ENCODE results near the gene ALDH4A1. TPM values are rescaled to one million over a fixed set of nuclear protein-coding genes. Genes with fewer than 3 reads are reported as not detected.
A peak's percentile ranks its signal among the peaks of the same experiment; 100 is the strongest.

ALDH4A1 gene
- total RNA-seq, 1 donor from 2014 or later, result 21.8 TPM

- Histone ChIP-seq H3K4me1 (peaks cover 20% of the 10 kb centered on the region), H3K27ac (no peak overlapping the region), H3K9me3 (ENCODE audit: low read depth) (no peaks in the 10 kb centered on the region), H2AFZ (replicated peaks) (no peak overlapping the region), H3K79me2 (ENCODE audit: low read depth) (no peaks in the 10 kb centered on the region), H3K27me3 (no peaks in the 10 kb centered on the region), H3K36me3 (no peaks in the 10 kb centered on the region), H3K4me2 (no peak overlapping the region), H4K20me1 (ENCODE audit: low read depth) (peaks cover under 1% of the 10 kb centered on the region), H3K4me3 (no peak overlapping the region), H3F3A (ENCODE audit: low read depth) (peaks cover 7% of the 10 kb centered on the region), H3K9ac (no peak overlapping the region)
- H3K27me3 Mint-ChIP-seq (ENCODE audit: insufficient read depth, low read depth), result peaks cover 11% of the 10 kb centered on the region
- no peaks in the 10 kb centered on the region for H3K36me3 Mint-ChIP-seq
- no peak for TF ChIP-seq EZH2phosphoT487 (IDR thresholded peaks at IDR 0.05)
- no peak for TF ChIP-seq CTCF (IDR thresholded peaks at IDR 0.05)
- no peak for TF ChIP-seq EZH2 (IDR thresholded peaks at IDR 0.05)
- no peaks in the 10 kb centered on the region for H3K9me3 Mint-ChIP-seq
- peaks cover 48% of the 10 kb centered on the region for H3K4me1 Mint-ChIP-seq
- DNase-seq (ENCODE audit: low spot score), result no peak
- no peak overlapping the region for H3K27ac Mint-ChIP-seq
- no peak overlapping the region for H3K4me3 Mint-ChIP-seq
These were observed 34.1 kb upstream of the ALDH4A1 start for GRCh38 chr1:18936471-18936813.

DNA sequence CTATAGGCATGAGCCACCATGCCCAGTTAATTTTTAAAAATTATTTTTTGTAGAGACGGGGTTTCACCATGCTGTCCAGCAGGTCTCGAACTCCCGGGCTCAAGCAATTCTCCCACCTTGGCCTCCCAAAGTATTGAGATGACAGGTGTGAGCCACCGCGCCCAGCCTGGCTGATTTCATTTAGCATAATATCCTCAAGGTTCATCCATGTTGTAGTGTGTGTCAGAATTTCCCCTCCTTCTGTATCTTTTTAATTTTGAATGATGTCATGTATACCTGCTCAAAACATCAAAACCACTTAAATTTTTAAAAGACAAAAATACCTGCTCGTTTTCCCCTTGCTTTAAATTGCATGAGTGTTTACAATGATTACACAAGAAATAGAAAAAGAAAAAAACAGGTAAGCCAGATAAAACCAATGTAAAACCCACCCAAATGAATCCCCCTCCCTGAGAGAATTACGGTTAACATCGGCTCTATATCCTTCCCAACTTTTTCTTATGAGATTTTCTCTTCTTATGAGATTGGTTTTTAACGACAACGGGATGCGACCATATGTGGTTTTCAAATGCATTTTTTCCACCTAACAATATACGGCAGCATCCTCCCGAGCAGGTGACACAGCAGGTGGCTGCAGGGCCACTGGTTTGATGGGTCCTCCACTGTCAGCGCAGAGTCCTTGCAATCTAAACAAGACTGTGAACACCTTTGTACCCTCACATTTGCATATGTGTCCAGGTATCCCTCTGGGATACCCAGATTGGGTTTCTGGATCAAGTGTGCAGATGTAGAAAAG, 32.0 kb upstream of the ALDH4A1 start:
- H3K9me3 ChIP-seq (ENCODE audit: low read depth), result no peaks in the 10 kb centered on the region
- H3K4me3 ChIP-seq, result no peak overlapping the region
- no peaks in the 10 kb centered on the region for H4K20me1 ChIP-seq (ENCODE audit: low read depth)
- H3K27me3 ChIP-seq, result no peaks in the 10 kb centered on the region
- H3K4me2 ChIP-seq, result no peak overlapping the region
- no peaks in the 10 kb centered on the region for H3K9me3 Mint-ChIP-seq
- no peaks in the 10 kb centered on the region for H3K36me3 ChIP-seq
- no peaks in the 10 kb centered on the region for H3K79me2 ChIP-seq (ENCODE audit: low read depth)
- DNase-seq (ENCODE audit: low spot score), result no peak
- no peak overlapping the region for H2AFZ ChIP-seq (replicated peaks)
- H3K4me1 ChIP-seq, result peaks cover 10% of the 10 kb centered on the region
- peaks cover 36% of the 10 kb centered on the region for H3K4me1 Mint-ChIP-seq
- no peak overlapping the region for H3K27ac ChIP-seq
- no peak overlapping the region for H3K27ac Mint-ChIP-seq
- no peak overlapping the region for H3K9ac ChIP-seq
- no peaks in the 10 kb centered on the region for H3F3A ChIP-seq (ENCODE audit: low read depth)
- no peak overlapping the region for H3K4me3 Mint-ChIP-seq
- TF ChIP-seq CTCF (IDR thresholded peaks at IDR 0.05) (no peak), EZH2phosphoT487 (IDR thresholded peaks at IDR 0.05) (no peak), EZH2 (IDR thresholded peaks at IDR 0.05) (no peak)
- H3K36me3 Mint-ChIP-seq, result no peaks in the 10 kb centered on the region
- peaks cover 9% of the 10 kb centered on the region for H3K27me3 Mint-ChIP-seq (ENCODE audit: insufficient read depth, low read depth)

- Mint-ChIP-seq H3K27me3 (ENCODE audit: insufficient read depth, low read depth) (peaks cover 9% of the 10 kb centered on the region), H3K36me3 (no peaks in the 10 kb centered on the region), H3K27ac (peak overlapping the region; percentile 85), H3K4me3 (no peak overlapping the region), H3K4me1 (peaks cover 37% of the 10 kb centered on the region), H3K9me3 (no peaks in the 10 kb centered on the region)
- Histone ChIP-seq H3K9ac (no peak overlapping the region), H3K9me3 (ENCODE audit: low read depth) (no peaks in the 10 kb centered on the region), H3K79me2 (ENCODE audit: low read depth) (no peaks in the 10 kb centered on the region), H3K4me1 (peaks cover 3% of the 10 kb centered on the region), H4K20me1 (ENCODE audit: low read depth) (no peaks in the 10 kb centered on the region), H3K36me3 (no peaks in the 10 kb centered on the region), H3K4me3 (no peak overlapping the region), H3F3A (ENCODE audit: low read depth) (no peaks in the 10 kb centered on the region), H3K4me2 (no peak overlapping the region), H3K27ac (no peak overlapping the region), H2AFZ (replicated peaks) (no peak overlapping the region), H3K27me3 (no peaks in the 10 kb centered on the region)
- no peak for DNase-seq (ENCODE audit: low spot score)
- TF ChIP-seq CTCF (IDR thresholded peaks at IDR 0.05) (no peak), EZH2 (IDR thresholded peaks at IDR 0.05) (no peak), EZH2phosphoT487 (IDR thresholded peaks at IDR 0.05) (no peak)
These were observed 30.5 kb upstream of the ALDH4A1 start for GRCh38 chr1:18932879-18933278.
